ENCODE measurements around the gene THBD. TPM values are rescaled to one million over a fixed set of nuclear protein-coding genes. Genes with fewer than 3 reads are reported as not detected.

The THBD gene
- total RNA-seq, 2 donors from 2014 or later, result 2.3 to 6.3 TPM

DNA sequence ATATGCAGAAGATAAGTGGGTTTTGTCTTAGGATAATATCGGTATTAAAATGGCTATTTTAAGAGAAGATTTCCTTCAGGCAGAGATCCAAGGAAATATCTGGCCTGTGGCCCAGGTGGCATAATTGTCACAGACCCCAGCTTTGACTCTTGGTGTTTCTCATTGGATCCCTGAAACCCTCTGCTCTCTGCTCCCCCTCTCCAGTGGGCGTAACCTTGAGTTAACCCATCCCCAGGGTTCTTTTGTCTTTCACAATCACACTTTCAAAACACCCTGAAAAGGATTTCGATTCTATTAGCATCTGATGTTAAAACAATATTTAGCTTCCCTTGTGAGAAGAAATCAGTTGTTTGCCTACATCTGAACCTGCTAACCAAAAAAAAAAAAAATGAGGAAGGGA lies 7.2 kb downstream of the THBD start:
- intact Hi-C loops (cut with DNase I), result loop anchor here (10.0 kb wide), 1 partner anchor 163 kb away; no protein-coding TSS in a partner anchor
- TF ChIP-seq, protein P1, sequence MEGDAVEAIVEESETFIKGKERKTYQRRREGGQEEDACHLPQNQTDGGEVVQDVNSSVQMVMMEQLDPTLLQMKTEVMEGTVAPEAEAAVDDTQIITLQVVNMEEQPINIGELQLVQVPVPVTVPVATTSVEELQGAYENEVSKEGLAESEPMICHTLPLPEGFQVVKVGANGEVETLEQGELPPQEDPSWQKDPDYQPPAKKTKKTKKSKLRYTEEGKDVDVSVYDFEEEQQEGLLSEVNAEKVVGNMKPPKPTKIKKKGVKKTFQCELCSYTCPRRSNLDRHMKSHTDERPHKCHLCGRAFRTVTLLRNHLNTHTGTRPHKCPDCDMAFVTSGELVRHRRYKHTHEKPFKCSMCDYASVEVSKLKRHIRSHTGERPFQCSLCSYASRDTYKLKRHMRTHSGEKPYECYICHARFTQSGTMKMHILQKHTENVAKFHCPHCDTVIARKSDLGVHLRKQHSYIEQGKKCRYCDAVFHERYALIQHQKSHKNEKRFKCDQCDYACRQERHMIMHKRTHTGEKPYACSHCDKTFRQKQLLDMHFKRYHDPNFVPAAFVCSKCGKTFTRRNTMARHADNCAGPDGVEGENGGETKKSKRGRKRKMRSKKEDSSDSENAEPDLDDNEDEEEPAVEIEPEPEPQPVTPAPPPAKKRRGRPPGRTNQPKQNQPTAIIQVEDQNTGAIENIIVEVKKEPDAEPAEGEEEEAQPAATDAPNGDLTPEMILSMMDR (IDR thresholded peaks at IDR 0.05), result no peak
- Histone ChIP-seq H3K36me3 (no peaks in the 10 kb centered on the region), H3K4me3 (no peak overlapping the region), H3K9ac (ENCODE audit: low read depth in 2 of 2, low read length in 2 of 2) (no peak overlapping the region), H3K9me3 (no peaks in the 10 kb centered on the region), H3K27me3 (peaks cover 7% of the 10 kb centered on the region), H3K4me1 (no peaks in the 10 kb centered on the region), H3K27ac (no peak overlapping the region)
- no peak for DNase-seq

DNA sequence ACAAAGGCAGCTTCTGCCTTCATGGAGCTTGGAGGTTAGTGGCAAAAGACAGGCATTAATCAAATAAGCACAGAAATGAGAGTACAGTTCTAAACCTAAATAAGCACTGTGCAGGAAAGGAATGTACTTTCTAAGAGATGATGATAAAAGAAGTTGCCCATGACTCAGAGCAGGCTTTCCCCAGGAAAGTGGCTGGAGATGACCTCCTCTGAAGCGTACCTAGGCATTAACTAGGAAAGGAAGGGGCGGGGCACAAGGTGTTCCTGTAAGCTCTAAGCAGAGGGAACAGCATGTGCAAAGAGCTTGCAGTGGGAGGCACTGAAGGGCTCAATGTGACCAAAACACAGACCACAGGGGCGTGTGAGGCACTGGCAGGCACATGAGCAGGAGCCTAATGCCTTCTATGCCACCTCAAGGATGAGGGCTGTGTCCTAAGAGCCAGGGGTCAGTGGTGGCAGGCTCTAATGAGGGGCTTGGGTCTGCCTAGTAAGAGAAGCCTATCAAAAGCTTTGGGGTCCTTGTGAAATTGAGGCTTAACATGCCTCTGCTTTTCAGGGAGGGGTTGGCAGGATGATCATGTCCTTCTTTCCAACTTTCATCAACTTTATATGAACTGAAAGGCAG lies 9.5 kb downstream of the THBD start:
- H3K9me3 ChIP-seq, result no peaks in the 10 kb centered on the region
- TF ChIP-seq, protein P1 (IDR thresholded peaks at IDR 0.05), result no peak
- no peak for DNase-seq
- intact Hi-C loops (cut with DNase I), result loop anchor here (10.0 kb wide), 1 partner anchor 165 kb away; no protein-coding TSS in a partner anchor
- no peak overlapping the region for H3K4me3 ChIP-seq
- peaks cover 4% of the 10 kb centered on the region for H3K27me3 ChIP-seq
- H3K36me3 ChIP-seq, result no peaks in the 10 kb centered on the region
- no peaks in the 10 kb centered on the region for H3K4me1 ChIP-seq
- H3K27ac ChIP-seq, result no peak overlapping the region
- no peak overlapping the region for H3K9ac ChIP-seq (ENCODE audit: low read depth in 2 of 2, low read length in 2 of 2)

DNA sequence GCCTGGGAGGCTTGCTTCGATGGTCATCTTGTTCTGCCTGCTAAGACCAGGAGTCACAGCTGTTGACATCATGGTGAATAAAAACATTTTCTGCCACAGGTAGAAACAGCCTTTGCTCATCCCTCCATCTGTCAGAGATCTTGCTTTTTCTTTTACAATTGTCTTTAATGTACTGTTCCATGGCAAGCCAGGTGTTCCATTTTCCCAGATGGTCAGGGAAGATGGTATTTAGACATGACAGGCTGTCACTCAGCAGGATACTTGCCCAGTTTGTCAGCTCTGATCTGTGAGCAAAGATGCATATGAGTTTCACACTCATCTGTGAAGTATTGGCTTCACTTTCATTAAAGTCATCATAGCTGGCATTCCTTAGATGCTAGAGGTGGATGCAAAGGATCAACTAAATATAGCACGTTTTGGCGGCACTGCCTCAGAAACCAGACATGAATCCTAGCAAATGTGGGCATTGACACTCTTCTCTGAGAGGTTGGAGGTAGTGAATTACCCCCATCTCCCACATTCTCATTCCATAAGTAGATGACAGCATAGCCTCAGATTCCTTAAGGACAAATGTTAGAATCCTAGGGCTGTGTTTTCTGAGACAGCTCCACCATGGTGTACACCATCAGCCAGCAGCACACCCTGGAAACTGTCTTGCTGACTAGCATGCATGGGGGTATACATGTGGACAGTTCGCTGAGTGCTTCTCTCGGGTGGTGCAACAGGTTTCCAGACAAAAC lies 10.2 kb downstream of the THBD start:
- intact Hi-C loops (cut with DNase I), result no loop called here
- H3K9ac ChIP-seq (ENCODE audit: low read depth in 2 of 2, low read length in 2 of 2), result no peak overlapping the region
- H3K27ac ChIP-seq, result no peak overlapping the region
- no peaks in the 10 kb centered on the region for H3K4me1 ChIP-seq
- no peaks in the 10 kb centered on the region for H3K9me3 ChIP-seq
- TF ChIP-seq, protein P1 (IDR thresholded peaks at IDR 0.05), result no peak
- no peak for DNase-seq
- H3K36me3 ChIP-seq, result no peaks in the 10 kb centered on the region
- H3K27me3 ChIP-seq, result peaks cover 4% of the 10 kb centered on the region
- H3K4me3 ChIP-seq, result no peak overlapping the region

DNA sequence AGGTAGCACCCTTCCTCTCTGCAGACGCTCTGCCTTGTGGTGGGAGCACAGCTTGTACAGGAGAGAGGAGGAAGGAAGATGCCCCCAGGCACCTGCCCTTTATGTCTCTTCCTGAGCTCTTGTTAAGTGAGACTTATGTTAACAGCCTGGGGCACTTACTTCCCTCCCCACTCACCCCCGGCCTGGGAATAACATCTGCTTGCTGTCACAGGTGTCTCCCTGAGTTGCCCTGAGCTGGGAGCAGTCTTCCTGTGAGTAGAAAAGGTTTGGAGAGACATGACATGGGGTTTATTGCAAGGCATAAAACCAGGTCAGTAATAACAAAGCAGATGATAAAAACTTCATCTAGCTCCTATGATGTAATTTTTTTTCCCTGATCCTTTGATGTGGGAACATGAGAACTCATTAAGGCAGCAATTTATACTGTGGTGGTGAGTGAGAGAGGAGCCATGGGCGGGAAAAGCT lies 12.4 kb downstream of the THBD start:
- Histone ChIP-seq H3K27me3 (peaks cover 4% of the 10 kb centered on the region), H3K36me3 (no peaks in the 10 kb centered on the region), H3K4me1 (no peaks in the 10 kb centered on the region), H3K9me3 (no peaks in the 10 kb centered on the region), H3K4me3 (no peak overlapping the region), H3K9ac (ENCODE audit: low read depth in 2 of 2, low read length in 2 of 2) (no peak overlapping the region), H3K27ac (no peak overlapping the region)
- DNase-seq, result no peak
- TF ChIP-seq, protein P1 (IDR thresholded peaks at IDR 0.05), result no peak
- intact Hi-C loops (cut with DNase I), result no loop called here

DNA sequence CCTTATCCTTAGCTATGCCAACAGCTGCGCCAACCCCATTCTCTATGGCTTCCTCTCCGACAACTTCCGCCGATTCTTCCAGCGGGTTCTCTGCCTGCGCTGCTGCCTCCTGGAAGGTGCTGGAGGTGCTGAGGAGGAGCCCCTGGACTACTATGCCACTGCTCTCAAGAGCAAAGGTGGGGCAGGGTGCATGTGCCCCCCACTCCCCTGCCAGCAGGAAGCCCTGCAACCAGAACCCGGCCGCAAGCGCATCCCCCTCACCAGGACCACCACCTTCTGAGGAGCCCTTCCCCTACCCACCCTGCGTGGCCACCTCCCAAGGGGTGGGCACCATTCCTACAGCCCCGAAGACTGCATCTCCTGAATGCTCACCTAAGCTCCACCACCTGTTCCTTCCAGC lies 13.1 kb downstream of the THBD start:
- Histone ChIP-seq H3K4me1 (no peaks in the 10 kb centered on the region), H3K27ac (no peak overlapping the region), H3K27me3 (peaks cover 4% of the 10 kb centered on the region), H3K36me3 (no peaks in the 10 kb centered on the region), H3K9ac (ENCODE audit: low read depth in 2 of 2, low read length in 2 of 2) (no peak overlapping the region), H3K9me3 (no peaks in the 10 kb centered on the region), H3K4me3 (no peak overlapping the region)
- TF ChIP-seq, protein P1 (IDR thresholded peaks at IDR 0.05), result no peak
- intact Hi-C loops (cut with DNase I), result no loop called here
- DNase-seq, result no peak

All from colonic mucosa (tissue), 4 donors.